ENCODE data around the gene MVB12B.

DNA sequence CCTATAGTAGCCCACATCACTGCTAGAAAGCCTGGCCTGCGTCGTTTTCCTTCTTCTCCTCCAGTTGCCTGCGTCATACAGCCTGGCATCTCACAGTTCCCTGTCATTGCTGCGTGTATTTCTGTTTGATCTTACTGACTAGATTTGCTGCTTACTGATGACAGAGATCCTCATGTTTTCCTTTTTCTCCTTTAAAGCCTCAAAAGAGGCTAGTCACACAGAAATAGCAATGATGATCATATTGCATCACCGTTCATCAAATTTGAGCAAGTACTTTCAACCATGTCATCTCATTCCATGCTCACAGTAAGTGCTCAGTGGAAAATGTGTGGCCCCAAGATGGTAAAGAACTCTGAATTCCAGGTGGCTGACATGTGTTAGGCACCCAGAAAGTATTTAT, 76.8 kb downstream of the MVB12B start:
- TF ChIP-seq, protein P1, sequence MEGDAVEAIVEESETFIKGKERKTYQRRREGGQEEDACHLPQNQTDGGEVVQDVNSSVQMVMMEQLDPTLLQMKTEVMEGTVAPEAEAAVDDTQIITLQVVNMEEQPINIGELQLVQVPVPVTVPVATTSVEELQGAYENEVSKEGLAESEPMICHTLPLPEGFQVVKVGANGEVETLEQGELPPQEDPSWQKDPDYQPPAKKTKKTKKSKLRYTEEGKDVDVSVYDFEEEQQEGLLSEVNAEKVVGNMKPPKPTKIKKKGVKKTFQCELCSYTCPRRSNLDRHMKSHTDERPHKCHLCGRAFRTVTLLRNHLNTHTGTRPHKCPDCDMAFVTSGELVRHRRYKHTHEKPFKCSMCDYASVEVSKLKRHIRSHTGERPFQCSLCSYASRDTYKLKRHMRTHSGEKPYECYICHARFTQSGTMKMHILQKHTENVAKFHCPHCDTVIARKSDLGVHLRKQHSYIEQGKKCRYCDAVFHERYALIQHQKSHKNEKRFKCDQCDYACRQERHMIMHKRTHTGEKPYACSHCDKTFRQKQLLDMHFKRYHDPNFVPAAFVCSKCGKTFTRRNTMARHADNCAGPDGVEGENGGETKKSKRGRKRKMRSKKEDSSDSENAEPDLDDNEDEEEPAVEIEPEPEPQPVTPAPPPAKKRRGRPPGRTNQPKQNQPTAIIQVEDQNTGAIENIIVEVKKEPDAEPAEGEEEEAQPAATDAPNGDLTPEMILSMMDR (conservative IDR thresholded peaks at IDR 0.05 in 1 of 2, IDR thresholded peaks at IDR 0.05 in 1 of 2; ENCODE audit: low read depth in 1 of 2, low read length in 2 of 2), result no peak
- no peak for TF ChIP-seq EZH2 (IDR thresholded peaks at IDR 0.05; ENCODE audit: low read length, missing control alignments)

Measured in fibroblast of lung (primary cell).